Stimulated activated CD8-positive, alpha-beta memory T cell treated with anti-CD3 and anti-CD28 coated beads, Interleukin-7, amount 100 ng/mL, for 48 hours (primary cell): ENCODE data around the gene MAFF.
"Not testable (repeated sequence)": the region's sequence is repeated elsewhere in the genome, so short reads cannot be mapped to it uniquely, and the experiment has no call there.

Source experiments
- DNase-seq, 2 donors: peaks; one replicate each; pipeline ENCODE4 v3.0.0-alpha.2; 2020; ENCODE audit warnings: low read depth in 1 of 2; ENCODE audit errors: extremely low read depth in 1 of 2

MAFF gene

DNA sequence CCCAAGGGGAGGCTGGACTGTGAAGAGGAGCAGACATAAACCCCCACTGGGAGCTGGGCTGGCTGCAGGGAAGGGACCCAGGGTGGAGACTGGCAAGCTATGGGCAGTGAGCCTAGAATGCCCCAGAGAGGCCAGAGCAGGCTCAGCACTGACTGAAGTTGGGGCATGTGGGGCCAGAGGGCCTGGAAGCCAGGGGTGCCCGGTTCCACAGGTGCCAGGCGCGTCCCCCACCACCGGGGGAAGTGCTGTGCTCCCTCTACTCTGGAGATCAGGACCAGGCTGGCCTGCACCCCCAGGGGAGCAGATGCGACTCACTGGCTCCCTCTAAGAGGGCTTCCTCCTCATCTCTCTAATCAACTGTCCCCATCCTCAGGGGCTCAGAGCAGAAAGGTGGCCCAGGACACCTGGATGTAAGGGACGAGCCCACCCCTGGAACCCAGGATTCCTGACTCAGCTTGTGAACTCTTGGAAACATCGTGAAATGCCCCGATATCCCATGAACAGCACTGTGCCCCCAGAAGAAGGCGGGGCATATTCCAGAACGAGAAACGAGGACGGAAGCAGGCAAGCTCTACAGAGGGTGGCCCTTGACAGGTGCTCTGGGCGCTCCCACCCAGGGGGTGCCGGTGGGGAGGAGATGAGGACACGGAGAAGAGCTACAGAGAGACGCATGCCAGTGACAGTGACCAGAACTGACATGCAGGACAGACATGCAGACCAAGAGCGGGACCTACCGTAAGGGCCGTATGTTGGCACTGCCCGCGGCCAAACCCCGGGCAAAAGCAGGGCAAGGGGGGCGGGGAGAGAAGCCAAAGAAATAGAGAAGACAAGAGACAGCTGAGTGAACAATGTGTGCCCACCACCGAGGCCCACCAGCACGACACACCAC is 20.4 kb downstream of the MAFF start:
- DNase-seq = no peak

DNA sequence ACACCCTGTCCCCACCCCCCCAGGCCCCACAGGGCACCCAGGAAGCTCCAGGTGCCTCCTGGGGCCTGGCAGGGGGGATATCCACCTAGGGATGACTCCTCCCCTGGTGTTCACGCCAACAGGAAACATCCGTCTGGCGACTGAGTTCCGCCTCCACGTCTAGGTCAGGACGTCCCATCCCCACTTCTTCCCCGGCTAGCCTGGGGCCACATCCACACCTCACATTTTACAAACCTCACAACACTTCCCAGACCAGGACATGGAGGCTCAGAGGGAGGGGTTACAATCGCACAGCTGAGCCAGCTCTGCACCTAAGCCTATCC is 21.0 kb downstream of the MAFF start:
- no peak for DNase-seq

GRCh38 chr22:38223289-38223960 is 21.6 kb downstream of the MAFF start:
- no peak for DNase-seq

- DNase-seq = no peak
Observed at GRCh38 chr22:38226853-38227649, 25.3 kb downstream of the MAFF start.

- no peak for DNase-seq
Observed at GRCh38 chr22:38228326-38228872, 26.6 kb downstream of the MAFF start.

GRCh38 chr22:38228873-38229740 is 27.3 kb downstream of the MAFF start:
- no peak for DNase-seq

- DNase-seq = no peak
Observed at GRCh38 chr22:38230108-38230825, 28.5 kb downstream of the MAFF start.

DNA sequence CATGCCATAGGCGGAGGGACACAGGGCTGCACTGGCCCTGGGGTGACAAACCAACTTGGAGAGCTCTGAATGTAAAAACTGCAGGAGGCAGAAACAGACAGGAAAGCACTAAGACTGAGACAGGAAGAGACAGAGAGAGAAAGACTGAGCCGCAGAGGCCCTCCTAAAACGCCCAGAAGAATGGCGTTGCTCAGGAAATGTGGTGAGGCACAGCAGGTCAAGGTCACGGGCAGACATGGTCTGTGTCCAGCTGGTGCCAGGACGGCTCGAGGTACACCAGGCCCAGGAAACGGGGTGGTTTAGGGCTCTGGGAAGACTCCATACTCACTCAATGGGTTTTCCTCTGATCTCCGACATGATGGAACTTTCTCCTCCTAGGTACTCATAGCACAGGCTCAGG is 29.1 kb downstream of the MAFF start:
- no peak for DNase-seq

GRCh38 chr22:38232196-38232595 is 30.4 kb downstream of the MAFF start:
- DNase-seq = no peak

GRCh38 chr22:38233427-38233826 is 31.6 kb downstream of the MAFF start:
- no peak for DNase-seq

DNA sequence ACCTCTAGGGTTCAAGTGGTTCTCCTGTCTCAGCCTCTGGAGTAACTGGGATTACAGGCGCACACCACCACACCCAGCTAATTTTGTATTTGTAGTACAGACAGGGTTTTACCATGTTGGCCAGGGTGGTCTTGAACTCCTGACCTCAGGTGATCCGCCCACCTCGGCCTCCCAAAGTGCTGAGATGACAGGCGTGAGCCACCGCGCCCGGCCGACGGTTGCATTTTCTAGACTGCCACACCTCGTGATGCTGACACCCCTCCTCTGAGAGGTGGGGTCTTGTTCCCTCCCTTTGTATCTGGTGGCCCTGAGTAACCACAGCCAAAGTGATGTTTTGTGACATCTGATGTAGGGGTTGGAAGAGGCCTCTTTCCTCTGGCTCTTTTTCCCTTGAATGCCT is 32.1 kb downstream of the MAFF start:
- DNase-seq = not testable (repeated sequence)

DNA sequence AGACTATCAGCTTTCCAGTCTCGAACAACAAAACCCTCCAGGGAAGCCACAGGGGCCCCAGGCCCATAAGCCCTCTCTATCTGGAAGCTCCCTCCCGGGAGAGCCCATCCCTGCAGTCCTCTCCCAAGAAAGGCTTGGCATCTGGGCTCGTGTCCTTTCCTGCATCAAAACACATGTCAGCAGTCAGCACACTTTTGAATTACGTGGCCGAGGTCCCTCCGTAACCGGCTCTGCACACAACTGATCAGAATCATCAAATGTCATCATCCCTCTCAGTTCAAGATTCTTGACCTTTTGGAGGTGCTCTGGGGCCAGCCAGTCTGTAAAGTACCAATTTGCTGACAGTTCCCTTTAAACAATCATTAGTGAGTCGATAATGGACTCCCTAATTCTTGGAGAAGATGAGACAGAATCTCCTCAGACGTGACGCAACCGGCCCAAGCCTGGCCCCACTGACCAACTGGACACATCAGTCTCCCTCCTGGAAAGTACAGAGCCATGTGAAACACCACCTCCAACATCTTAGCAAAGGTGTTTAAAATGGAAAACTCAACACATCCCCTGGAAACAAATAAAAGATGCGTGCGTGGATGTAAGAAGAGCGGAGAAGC is 33.6 kb downstream of the MAFF start:
- DNase-seq = no peak

GRCh38 chr22:38236786-38237185 is 35.0 kb downstream of the MAFF start:
- DNase-seq = no peak

- no peak for DNase-seq
Observed at GRCh38 chr22:38238519-38239071, 36.8 kb downstream of the MAFF start.

DNA sequence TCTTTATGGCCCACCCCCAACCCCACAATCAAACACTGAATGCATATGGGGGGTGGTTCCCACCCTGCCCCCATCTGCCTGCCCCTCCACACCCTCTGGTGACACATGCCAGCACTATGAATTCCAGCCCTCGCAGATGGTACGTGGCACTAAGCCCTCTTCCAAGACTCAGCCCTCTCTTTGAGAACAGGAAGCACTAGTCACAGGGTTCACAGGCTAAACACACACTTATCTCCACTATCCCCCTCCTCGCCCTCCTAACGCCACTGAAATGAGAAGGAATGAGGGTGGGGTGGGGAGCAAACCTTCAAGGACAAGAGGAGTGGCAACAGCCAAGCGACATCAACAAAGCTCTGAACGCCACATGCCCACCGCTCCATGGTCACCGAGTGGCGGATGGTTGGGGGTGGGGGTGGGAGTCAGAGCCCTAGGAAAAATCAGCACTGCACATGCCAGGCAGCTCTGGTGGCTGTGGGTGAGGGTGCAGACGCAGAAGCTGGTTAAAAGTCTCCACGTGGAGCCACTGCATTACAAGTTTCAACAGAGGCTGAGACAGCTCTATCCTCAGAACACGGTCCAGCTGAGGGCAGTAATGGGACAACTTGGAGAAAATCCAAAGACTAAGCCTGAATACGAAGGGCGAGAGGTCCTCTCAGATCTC is 37.4 kb downstream of the MAFF start:
- no peak for DNase-seq

DNA sequence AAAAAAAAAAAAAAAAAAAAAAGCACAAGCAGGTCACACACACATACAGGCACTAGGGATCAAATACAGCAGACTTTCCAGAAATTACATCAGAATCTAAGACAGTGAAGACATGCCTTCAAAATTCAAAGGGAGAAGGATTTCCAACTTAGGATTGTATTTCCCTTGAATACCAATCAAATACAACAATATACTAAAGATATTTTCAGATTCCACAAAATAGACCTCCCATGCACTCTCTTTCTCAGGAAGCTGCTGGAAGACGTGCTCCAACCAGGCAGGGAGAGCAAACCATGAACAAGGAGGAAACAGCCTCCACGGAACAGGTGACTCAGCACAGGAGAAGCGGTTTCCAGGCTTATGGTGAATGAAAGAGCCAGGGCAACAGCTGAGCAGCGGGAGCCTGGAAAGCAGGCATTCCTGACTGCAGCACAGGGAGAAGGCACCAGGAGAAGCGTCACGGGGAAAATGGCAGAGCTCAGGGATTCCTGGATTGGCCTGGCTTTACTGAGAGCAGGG is 39.0 kb downstream of the MAFF start:
- DNase-seq = no peak

DNA sequence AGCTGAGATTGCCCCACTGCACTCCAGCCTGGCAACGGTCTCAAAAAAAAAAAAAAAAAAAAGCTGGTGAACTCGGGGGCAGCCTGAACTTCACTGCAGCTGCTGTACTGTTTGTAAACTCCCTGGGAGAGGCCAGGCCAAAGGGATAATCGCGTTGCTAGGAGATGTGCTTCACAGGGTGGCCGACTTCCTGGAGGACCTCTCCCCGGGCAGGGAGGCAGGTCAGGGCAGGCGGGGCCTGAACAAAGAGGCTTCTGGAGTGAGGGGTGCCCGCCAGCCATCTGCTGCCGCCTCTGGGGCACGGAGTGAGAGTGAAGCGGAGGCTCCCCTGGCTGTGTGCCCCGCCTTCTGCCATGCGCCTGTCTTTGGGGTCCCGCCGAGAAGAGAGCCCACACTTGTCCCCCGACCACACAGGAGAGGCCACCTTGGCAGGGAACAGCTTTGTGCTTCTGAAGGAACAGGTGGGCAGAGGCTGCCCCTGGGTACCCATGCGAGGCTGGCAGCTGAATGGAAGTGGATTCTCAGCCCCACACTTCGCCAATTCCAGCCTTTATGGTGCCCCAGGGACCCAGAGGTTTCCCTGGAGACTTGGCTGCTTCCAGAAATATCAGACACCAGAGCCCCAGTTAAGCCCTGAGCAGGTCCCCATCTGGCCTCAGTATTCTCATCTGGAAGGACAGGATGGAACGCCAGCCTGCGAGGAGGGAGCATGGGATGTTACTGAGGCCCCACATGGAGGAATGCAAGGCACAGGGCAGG is 41.4 kb downstream of the MAFF start:
- DNase-seq = no peak

GRCh38 chr22:38244106-38244505 is 42.3 kb downstream of the MAFF start:
- no peak for DNase-seq
